SU-DHL-6 (cell line): ENCODE measurements around the gene VSX1.

Source experiments
- H2AFZ ChIP-seq: fragments of 200-600 bp; sonication (generic); 2 replicates; pipeline ENCODE4 v1.6.1; 2014; ENCODE audit warnings: low read depth, mild to moderate bottlenecking, moderate library complexity, mixed read lengths, antibody characterized with exemption, low read length; ENCODE audit not compliant: severe bottlenecking
- H3F3A ChIP-seq: fragments of 200-600 bp; shearing (Covaris generic); 2 replicates; pipeline ENCODE4 v1.6.0; 2016; ENCODE audit warnings: antibody characterized with exemption, mild to moderate bottlenecking; ENCODE audit not compliant: insufficient read depth
- H3K27ac ChIP-seq: fragments of 200-600 bp; sonication (generic); 2 replicates; pipeline ENCODE4 v1.5.1; 2016; ENCODE audit warnings: low read depth, mild to moderate bottlenecking, low read length, moderate library complexity, mixed read lengths
- H3K27me3 ChIP-seq: fragments of 200-600 bp; sonication (generic), shearing (Covaris generic); 2 replicates; pipeline ENCODE4 v1.6.0; 2014; ENCODE audit warnings: mild to moderate bottlenecking, low read length
- H3K36me3 ChIP-seq: fragments of 200-600 bp; sonication (generic); 2 replicates; pipeline ENCODE4 v1.6.1; 2014; ENCODE audit warnings: mild to moderate bottlenecking, low read length, mixed read lengths
- H3K4me2 ChIP-seq: fragments of 300-600, 200-600 bp; shearing (Covaris generic), sonication (generic); 2 replicates; pipeline ENCODE4 v1.6.0; 2014; ENCODE audit warnings: low read length, low read depth, mild to moderate bottlenecking; ENCODE audit not compliant: poor library complexity, severe bottlenecking
- H3K4me3 ChIP-seq: fragments of 200-600 bp; sonication (generic); 2 replicates; pipeline ENCODE4 v1.5.1; 2014; ENCODE audit warnings: antibody characterized with exemption, low read length, mild to moderate bottlenecking, mixed read lengths; ENCODE audit not compliant: insufficient read depth, poor library complexity, severe bottlenecking
- H3K79me2 ChIP-seq: fragments of 200-600 bp; sonication (generic); 2 replicates; pipeline ENCODE4 v1.6.1; 2014; ENCODE audit warnings: mild to moderate bottlenecking, low read length, moderate library complexity; ENCODE audit not compliant: insufficient read depth
- H3K9ac ChIP-seq: fragments of 200-600 bp; sonication (generic); 2 replicates; pipeline ENCODE4 v1.7.0; 2014; ENCODE audit warnings: mild to moderate bottlenecking, low read length
- H3K9me2 ChIP-seq: fragments of 200-600 bp; sonication (generic); replicated peaks from 2 replicates; pipeline ENCODE4 v1.6.1; 2014; ENCODE audit warnings: low read length; ENCODE audit not compliant: insufficient read depth
- H3K9me3 ChIP-seq: fragments of 200-600 bp; sonication (generic); 2 replicates; pipeline ENCODE4 v1.6.1; 2014; ENCODE audit warnings: low read length, mixed read lengths; ENCODE audit not compliant: insufficient read depth
- H4K20me1 ChIP-seq: fragments of 200-600 bp; sonication (generic); 2 replicates; pipeline ENCODE4 v1.6.1; 2014; ENCODE audit warnings: low read depth, mild to moderate bottlenecking, antibody characterized with exemption, low read length, moderate library complexity, mixed read lengths
- CTCF ChIP-seq: fragments of 200-600 bp; sonication (generic); IDR thresholded peaks from one replicate; pipeline ENCODE4 v1.5.1; 2017; ENCODE audit warnings: antibody characterized with exemption, mild to moderate bottlenecking, low read length, moderate library complexity; ENCODE audit not compliant: insufficient read depth, poor library complexity, severe bottlenecking
- EZH2phosphoT487 ChIP-seq: fragments of 200-600 bp; sonication (generic), shearing (Covaris generic); conservative IDR thresholded peaks from 2 replicates; pipeline ENCODE4 v1.6.1; 2018; ENCODE audit warnings: mild to moderate bottlenecking, antibody characterized with exemption, low read length, moderate library complexity, mixed read lengths

The VSX1 gene

GRCh38 chr20:25063981-25064380, 18.0 kb downstream of the VSX1 start:
- Histone ChIP-seq H3F3A (no peaks in the 10 kb centered on the region), H3K9me3 (no peaks in the 10 kb centered on the region), H3K27me3 (no peaks in the 10 kb centered on the region), H3K9ac (no peak overlapping the region), H3K4me3 (no peak overlapping the region), H3K79me2 (no peaks in the 10 kb centered on the region), H3K9me2 (no peaks in the 10 kb centered on the region), H4K20me1 (no peaks in the 10 kb centered on the region), H3K27ac (no peak overlapping the region), H2AFZ (no peak overlapping the region), H3K36me3 (no peaks in the 10 kb centered on the region), H3K4me2 (no peak overlapping the region)
- TF ChIP-seq EZH2phosphoT487 (no peak), CTCF (no peak)

- Histone ChIP-seq H3K9me3 (no peaks in the 10 kb centered on the region), H3K4me3 (no peak overlapping the region), H3K79me2 (no peaks in the 10 kb centered on the region), H3K9ac (no peak overlapping the region), H3K27me3 (no peaks in the 10 kb centered on the region), H2AFZ (no peak overlapping the region), H3F3A (no peaks in the 10 kb centered on the region), H3K4me2 (no peak overlapping the region), H3K27ac (no peak overlapping the region), H4K20me1 (no peaks in the 10 kb centered on the region), H3K9me2 (no peaks in the 10 kb centered on the region), H3K36me3 (no peaks in the 10 kb centered on the region)
- no peak for TF ChIP-seq CTCF
- no peak for TF ChIP-seq EZH2phosphoT487
Measured at GRCh38 chr20:25063546-25063945, 18.4 kb downstream of the VSX1 start.

- no peak overlapping the region for H3K27ac ChIP-seq
- no peaks in the 10 kb centered on the region for H3K36me3 ChIP-seq
- H3K9me3 ChIP-seq, result no peaks in the 10 kb centered on the region
- no peaks in the 10 kb centered on the region for H3K79me2 ChIP-seq
- H2AFZ ChIP-seq, result no peak overlapping the region
- no peaks in the 10 kb centered on the region for H3K9me2 ChIP-seq
- no peak overlapping the region for H3K9ac ChIP-seq
- no peak for TF ChIP-seq CTCF
- TF ChIP-seq EZH2phosphoT487, result no peak
- H3F3A ChIP-seq, result no peaks in the 10 kb centered on the region
- no peak overlapping the region for H3K4me3 ChIP-seq
- H3K27me3 ChIP-seq, result no peaks in the 10 kb centered on the region
- no peak overlapping the region for H3K4me2 ChIP-seq
- H4K20me1 ChIP-seq, result no peaks in the 10 kb centered on the region
Measured at GRCh38 chr20:25062841-25063240, 19.1 kb downstream of the VSX1 start.
